IPS-11a (cell line): Measurements from ENCODE around the gene DNAL4.
A peak's percentile ranks its signal among the peaks of the same experiment; 100 is the strongest.
"Not testable (repeated sequence)": the region's sequence is repeated elsewhere in the genome, so short reads cannot be mapped to it uniquely, and the experiment has no call there.

Experiments
- H3K4me3 ChIP-seq: one replicate; pipeline ENCODE4 v1.5.1; 2013; ENCODE audit warnings: low read depth, low read length, control low read depth

Gene DNAL4

GRCh38 chr22:38828191-38828590 is 34.2 kb upstream of the DNAL4 start:
- no peak overlapping the region for H3K4me3 ChIP-seq

- no peak overlapping the region for H3K4me3 ChIP-seq
Observed at GRCh38 chr22:38827510-38827909, 33.6 kb upstream of the DNAL4 start.

GRCh38 chr22:38826801-38827200 is 32.9 kb upstream of the DNAL4 start:
- H3K4me3 ChIP-seq: no peak overlapping the region

- no peak overlapping the region for H3K4me3 ChIP-seq
Observed at GRCh38 chr22:38826386-38826785, 32.4 kb upstream of the DNAL4 start.

GRCh38 chr22:38824585-38824984 is 30.6 kb upstream of the DNAL4 start:
- H3K4me3 ChIP-seq: no peak overlapping the region

GRCh38 chr22:38823637-38824036 is 29.7 kb upstream of the DNAL4 start:
- no peak overlapping the region for H3K4me3 ChIP-seq

- H3K4me3 ChIP-seq: no peak overlapping the region
Observed at GRCh38 chr22:38823076-38823475, 29.1 kb upstream of the DNAL4 start.

- no peak overlapping the region for H3K4me3 ChIP-seq
Observed at GRCh38 chr22:38820020-38820419, 26.1 kb upstream of the DNAL4 start.

- no peak overlapping the region for H3K4me3 ChIP-seq
Observed at GRCh38 chr22:38819387-38819940, 25.5 kb upstream of the DNAL4 start.

GRCh38 chr22:38817196-38817595 is 23.3 kb upstream of the DNAL4 start:
- no peak overlapping the region for H3K4me3 ChIP-seq

- no peak overlapping the region for H3K4me3 ChIP-seq
Observed at GRCh38 chr22:38815842-38816241, 21.9 kb upstream of the DNAL4 start.

- H3K4me3 ChIP-seq: no peak overlapping the region
Observed at GRCh38 chr22:38811241-38811640, 17.3 kb upstream of the DNAL4 start.

GRCh38 chr22:38805041-38805593 is 11.2 kb upstream of the DNAL4 start:
- H3K4me3 ChIP-seq: not testable (repeated sequence)

GRCh38 chr22:38802671-38803121 is 8.8 kb upstream of the DNAL4 start:
- H3K4me3 ChIP-seq: peak overlapping the region; percentile 8

GRCh38 chr22:38799265-38800002 is 5.5 kb upstream of the DNAL4 start:
- H3K4me3 ChIP-seq: no peak overlapping the region

- no peak overlapping the region for H3K4me3 ChIP-seq
Observed at GRCh38 chr22:38798496-38798895, 4.6 kb upstream of the DNAL4 start.

GRCh38 chr22:38796262-38796957 is 2.5 kb upstream of the DNAL4 start:
- no peak overlapping the region for H3K4me3 ChIP-seq

GRCh38 chr22:38795569-38795968 is 1.6 kb upstream of the DNAL4 start:
- H3K4me3 ChIP-seq: no peak overlapping the region

- H3K4me3 ChIP-seq: peak overlapping the region; percentile 81
Observed at GRCh38 chr22:38793317-38793716, 626 bp downstream of the DNAL4 start.

GRCh38 chr22:38792833-38793232 is 1.1 kb downstream of the DNAL4 start:
- no peak overlapping the region for H3K4me3 ChIP-seq

GRCh38 chr22:38789606-38790005 is 4.3 kb downstream of the DNAL4 start:
- no peak overlapping the region for H3K4me3 ChIP-seq

- H3K4me3 ChIP-seq: no peak overlapping the region
Observed at GRCh38 chr22:38788846-38789245, 5.1 kb downstream of the DNAL4 start.
